H4 (cell line): Measurements from ENCODE around the gene SMAD6. TPM values are rescaled to one million over a fixed set of nuclear protein-coding genes. Genes with fewer than 3 reads are reported as not detected.

Source experiments
- DNase-seq: peaks from one replicate; pipeline ENCODE4 v3.0.0-alpha.2; 2015; ENCODE audit warnings: low spot score
- total RNA-seq: library from RNA; depleted of rRNA; stranded (reverse); fragments of >200 nt; shearing (Covaris generic); gene quantifications from 2 replicates; pipeline ENCODE4 v1.2.3, GENCODE V29; 2014; rRNA removed

SMAD6 gene
- total RNA-seq: 3.4 and 4.7 TPM in 2 replicates

DNA sequence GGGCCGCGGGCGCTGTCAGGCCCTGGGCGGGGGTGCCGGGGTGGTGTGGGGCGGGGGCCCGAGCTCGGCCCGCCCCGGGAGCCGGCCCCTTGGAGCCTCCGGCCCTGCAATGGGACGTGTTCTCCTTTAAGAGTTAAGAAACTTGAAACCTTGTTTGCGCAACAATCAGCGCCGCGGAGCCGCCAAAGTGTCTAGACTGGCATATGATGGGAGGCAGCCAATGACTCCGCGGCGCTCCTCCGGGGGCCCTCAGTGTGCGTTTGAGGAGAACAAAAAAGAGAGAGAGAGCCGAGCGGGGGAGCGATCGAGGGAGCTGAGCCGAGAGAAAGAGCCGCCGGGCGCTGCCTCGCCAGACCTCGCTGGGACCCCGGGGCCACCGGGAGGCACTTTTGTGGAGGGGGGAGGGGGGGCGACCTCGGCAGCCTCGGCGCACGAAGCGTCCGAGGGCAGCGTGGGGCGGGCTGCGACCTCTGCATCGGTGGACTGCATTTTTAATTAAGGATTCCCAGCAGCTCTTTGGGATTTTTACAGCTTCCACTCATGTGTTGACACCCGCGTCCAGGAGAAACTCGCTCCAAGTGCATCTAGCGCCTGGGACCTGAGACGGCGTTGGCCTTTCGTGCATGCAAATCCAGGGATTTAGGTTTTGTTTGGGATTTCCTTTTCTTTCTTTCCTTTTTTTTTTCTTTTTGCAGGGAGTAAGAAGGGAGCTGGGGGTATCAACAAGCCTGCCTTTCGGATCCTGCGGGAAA is at the start of gene SMAD6:
TSS of gene SMAD6 (plus strand) at position 202 of the 752 bp plus-strand sequence. CDS start 1,023 bp downstream, outside the sequence.
- peak; percentile 97 for DNase-seq

- no peak for DNase-seq
Measured at GRCh38 chr15:66652806-66653205, 49.2 kb upstream of the SMAD6 start.

DNA sequence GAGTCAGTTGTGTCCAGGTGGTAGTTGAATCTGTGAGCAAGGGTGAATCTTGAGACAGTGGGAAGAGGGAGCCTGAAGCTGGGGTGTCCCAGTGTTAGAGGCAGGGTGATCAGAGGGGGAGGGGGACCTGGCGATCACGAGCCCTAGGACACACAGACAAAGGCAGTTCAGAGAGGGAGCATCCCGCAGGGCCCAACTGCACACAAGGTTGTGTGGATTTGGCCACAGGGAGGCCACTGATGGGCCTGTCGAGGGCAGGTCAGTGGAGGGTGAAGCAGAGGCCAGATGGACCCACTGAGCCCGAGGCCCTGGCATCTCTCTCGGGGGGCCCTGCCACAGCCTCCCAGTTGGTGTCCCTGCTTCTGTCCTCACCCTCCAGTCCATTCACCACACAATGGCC is 48.6 kb upstream of the SMAD6 start:
- DNase-seq: no peak

DNA sequence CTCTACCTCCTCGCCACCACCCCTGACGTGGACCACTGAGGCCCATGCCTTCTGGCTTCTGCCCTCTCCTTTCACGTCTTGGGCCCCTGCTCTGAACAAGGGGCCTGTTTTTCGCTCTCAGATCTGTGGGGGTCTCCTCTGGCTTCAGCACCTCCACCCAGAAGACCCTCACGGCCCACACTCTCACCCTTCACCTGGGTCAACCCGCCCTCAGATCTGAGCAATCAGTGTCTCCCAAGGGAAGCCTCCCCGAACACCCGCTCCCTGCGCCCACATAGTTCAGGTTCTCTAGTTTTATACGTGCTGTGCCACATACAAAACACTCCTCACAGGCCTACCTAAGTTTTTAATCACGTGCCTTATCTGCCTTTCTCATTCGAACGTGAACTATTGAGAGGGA is 48.2 kb upstream of the SMAD6 start:
- no peak for DNase-seq

GRCh38 chr15:66654361-66654738 is 47.7 kb upstream of the SMAD6 start:
- no peak for DNase-seq

- DNase-seq: no peak
Measured at GRCh38 chr15:66654739-66655375, 47.2 kb upstream of the SMAD6 start.

GRCh38 chr15:66655511-66655910 is 46.5 kb upstream of the SMAD6 start:
- no peak for DNase-seq

DNA sequence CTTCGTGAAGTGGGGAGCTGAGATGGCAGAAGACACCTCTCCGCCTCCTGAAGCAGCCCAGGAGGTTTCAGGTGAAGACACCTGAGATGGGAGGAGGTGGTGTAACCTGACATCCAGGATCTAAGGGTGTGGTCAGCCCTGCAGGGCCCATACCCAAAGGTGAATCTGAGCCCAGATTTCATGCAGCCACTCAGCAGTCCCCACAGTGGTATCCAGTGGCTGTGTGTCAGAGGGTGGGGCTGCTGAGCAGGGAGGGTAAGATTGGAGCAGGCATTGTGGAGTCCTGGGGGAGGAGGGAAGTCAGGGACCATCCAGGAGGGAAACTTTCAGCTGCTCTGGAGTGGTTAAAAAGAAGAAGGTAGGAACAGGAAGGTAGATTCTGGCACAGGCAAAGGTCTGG is 46.0 kb upstream of the SMAD6 start:
- no peak for DNase-seq

GRCh38 chr15:66657185-66658020 is 44.6 kb upstream of the SMAD6 start:
- DNase-seq: no peak

DNA sequence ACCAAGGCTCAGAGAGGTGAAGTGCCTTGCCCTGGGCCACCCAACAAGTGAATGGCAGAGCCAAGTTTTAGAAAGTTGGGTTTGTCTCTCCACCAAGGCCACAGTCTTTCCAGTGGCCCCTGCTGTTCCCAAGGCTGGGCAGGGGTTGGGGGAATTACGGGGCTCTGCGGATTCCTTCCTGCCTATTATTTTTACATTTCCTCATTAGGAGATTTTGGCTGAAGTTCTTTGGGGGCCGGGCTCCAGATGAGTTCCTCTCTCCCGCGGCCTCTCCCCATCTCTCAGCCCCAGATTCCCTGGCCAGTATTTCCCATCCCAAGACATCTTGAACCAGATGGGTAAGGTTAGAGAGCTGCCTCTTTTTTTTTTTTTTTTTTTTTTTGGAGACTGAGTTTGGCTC is 44.0 kb upstream of the SMAD6 start:
- DNase-seq: no peak

DNA sequence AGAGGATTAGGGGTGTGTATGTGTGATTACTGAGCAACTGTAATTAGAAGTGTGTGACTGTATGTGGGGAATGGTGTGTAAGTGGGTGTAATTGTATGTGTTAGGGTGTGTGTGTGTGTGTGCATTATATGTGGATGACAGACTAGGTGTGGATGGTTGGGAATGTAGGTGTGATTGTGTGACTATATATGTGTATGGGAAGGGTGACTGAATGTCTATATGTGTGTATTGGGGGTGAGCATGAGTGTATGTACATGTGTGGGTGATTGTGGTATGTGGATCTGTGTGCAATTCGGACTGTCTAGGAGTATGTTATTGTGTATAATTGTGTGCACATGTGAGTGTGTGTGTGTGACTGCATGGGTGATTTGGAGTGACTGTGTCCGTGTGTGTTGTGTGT is 43.2 kb upstream of the SMAD6 start:
- DNase-seq: no peak

DNA sequence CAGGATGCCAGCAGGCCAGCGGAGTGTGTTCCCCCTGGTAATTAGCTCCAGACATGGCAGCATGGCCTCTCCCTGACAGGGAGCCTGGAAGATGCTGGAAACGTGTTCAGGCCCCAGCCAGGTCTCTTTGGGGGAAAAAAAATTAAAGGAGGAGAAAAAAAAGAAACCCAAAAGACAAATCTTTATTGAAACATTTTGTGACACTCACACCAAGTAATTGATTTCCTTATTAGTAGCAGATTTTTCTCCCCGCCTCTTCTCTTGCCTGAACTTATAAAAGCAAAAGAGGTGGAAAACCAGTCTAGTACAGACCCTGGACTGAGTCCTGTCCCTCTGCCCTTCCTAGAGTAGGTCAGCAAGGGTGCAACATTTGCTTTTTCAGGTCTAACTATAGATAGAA is 42.7 kb upstream of the SMAD6 start:
- no peak for DNase-seq

GRCh38 chr15:66661432-66662096 is 40.5 kb upstream of the SMAD6 start:
- no peak for DNase-seq

- DNase-seq: no peak
Measured at GRCh38 chr15:66662522-66662921, 39.5 kb upstream of the SMAD6 start.

- DNase-seq: no peak
Measured at GRCh38 chr15:66663664-66664063, 38.4 kb upstream of the SMAD6 start.

- DNase-seq: no peak
Measured at GRCh38 chr15:66670175-66670574, 31.9 kb upstream of the SMAD6 start.

- DNase-seq: no peak
Measured at GRCh38 chr15:66670762-66671580, 31.1 kb upstream of the SMAD6 start.

GRCh38 chr15:66672867-66673266 is 29.2 kb upstream of the SMAD6 start:
- DNase-seq: no peak

DNA sequence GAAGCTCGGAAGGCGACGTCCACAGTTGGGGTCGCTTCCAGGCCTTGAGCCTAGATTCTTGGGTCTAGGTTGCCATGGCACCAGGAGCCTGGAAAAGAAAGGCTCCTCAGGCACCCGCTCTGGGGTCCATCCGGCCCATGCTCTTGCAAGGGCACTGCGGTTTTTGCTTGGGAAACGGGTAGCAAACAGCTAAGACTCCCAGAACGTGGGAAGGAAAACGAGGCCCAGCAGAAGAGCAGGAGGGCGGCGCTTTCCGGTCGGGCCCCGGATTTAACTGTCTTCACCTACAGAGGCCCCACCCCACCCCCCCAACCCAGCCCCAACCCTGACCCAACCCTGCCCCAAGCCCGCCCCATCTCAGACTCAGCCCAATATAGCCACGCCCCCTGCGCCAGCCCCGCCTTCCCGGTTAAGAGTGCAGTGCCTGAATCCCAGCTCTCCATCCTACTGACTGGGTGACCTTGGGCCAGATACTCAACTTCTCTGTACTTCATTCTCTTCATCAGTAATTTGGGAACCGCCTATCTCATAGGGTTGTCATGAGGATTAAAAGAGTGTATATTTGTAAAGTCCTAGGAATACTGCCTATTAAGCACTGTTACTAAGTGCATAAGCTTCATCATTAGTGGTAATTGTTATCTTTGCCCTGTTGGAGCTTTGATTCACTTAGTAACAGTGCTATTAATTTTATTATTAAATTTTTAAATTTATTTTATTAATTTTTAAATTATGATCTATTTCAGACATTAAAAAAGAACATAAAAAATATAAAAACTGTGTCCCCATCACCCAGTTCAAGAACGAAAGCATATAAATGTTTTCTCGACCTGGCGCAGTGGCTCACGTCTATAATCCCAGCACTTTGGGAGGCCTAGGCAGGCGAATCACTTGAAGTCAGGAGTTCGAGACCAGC is 28.4 kb upstream of the SMAD6 start:
- no peak for DNase-seq

DNA sequence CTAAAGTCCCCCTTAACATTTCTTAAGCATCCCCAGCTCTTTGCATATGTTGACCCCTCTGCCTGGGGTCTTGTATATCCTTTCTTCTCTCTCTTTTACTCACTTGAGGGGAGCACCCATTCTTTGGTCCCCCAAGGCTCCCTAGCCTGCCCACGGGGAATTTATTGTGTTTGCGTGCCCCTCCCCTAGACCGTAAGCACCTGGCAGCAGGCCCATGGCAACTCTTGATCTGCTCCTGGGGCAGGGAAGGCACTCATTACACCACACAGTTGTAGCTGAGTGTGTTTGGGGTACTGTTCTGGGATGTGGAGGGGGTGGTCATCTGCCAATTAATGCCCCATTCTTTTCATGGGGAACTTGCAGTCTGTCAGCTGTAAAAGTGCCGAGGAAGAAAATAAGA is 27.3 kb upstream of the SMAD6 start:
- DNase-seq: no peak
